Ishikawa (cell line): Measurements from ENCODE around the gene B4GALNT3.
A peak's percentile ranks its signal among the peaks of the same experiment; 100 is the strongest.

ENCODE experiments used
- CREB1 ChIP-seq: IDR thresholded peaks from 2 replicates; pipeline ENCODE4 v1.6.1; 2012; ENCODE audit warnings: low read depth
- EP300 ChIP-seq: IDR thresholded peaks from 2 replicates; pipeline ENCODE4 v1.6.1; 2012; ENCODE audit warnings: borderline replicate concordance
- RAD21 ChIP-seq: IDR thresholded peaks from 2 replicates; pipeline ENCODE4 v1.6.1; 2012; ENCODE audit warnings: low read depth
- TCF12 ChIP-seq: IDR thresholded peaks from 2 replicates; pipeline ENCODE4 v1.6.1; 2012; ENCODE audit warnings: low read depth
- YY1 ChIP-seq: IDR thresholded peaks from 2 replicates; pipeline ENCODE4 v1.6.1; 2012; ENCODE audit warnings: low read depth

DNA sequence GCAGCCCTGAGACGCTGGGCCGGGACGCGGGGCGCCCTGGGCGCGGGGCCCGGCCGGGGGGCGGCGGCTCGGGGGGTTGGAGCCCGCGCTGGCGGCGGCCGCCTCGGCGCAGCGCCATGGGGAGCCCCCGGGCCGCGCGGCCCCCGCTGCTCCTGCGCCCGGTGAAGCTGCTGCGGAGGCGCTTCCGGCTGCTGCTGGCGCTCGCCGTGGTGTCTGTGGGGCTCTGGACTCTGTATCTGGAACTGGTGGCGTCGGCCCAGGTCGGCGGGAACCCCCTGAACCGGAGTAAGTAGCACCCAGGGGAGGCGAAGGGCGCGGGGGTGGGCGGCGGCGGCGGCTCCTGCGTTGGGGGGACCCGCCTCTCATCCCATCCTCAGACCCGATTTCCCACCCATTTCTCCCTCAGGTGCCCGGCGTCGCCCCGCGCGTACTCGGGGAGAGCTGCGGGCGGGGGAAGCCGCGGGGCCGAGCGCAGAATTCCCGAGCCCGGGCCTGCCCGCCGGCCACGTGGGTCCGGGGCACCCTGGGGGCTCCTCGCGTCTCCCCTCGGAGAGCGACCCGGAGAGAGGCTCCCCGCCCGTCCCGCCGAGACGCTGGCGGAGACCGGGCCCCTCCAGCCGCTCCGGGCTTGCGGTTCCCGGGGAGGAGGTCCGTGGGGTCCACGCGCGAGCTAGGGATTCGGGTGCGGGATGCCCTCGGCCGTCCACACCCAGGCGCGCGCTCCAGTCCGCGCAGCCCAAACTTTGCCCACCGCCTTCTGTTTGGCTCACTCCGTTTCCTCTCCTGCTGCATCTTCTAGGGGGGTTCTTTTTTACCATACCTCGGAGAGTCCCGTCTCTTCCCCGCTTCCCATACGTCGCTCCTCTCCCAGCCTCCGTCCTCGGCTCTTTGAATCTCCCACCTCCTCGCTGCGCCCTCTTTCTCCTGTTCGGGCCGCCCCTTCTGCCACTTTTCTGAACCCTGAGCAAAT is 807 bp downstream of the B4GALNT3 start:
- TF ChIP-seq EP300 (peak; percentile 12; the same call in 1 of the 2 replicates), CREB1 (no peak), YY1 (no peak), RAD21 (no peak), TCF12 (no peak)
